CD4-positive, alpha-beta T cell treated with Interleukin-17A for 4 hours (primary cell): Measurements from ENCODE around the gene CHRNA5.
A peak's percentile ranks its signal among the peaks of the same experiment; 100 is the strongest.
"Not testable (repeated sequence)": the region's sequence is repeated elsewhere in the genome, so short reads cannot be mapped to it uniquely, and the experiment has no call there.

Experiments used
- DNase-seq: peaks from one replicate; pipeline ENCODE4 v3.0.0-alpha.2; 2020; ENCODE audit warnings: mixed read lengths

Gene CHRNA5

GRCh38 chr15:78565097-78565950 is at the start of gene CHRNA5:
Gene CHRNA5 (plus strand): TSS chr15:78565520. CDS start chr15:78565720, 200 bp downstream.
- DNase-seq, result peak; percentile 78

GRCh38 chr15:78520035-78520434 is 45.3 kb upstream of the CHRNA5 start:
- not testable (repeated sequence) for DNase-seq

GRCh38 chr15:78524230-78524629 is 41.1 kb upstream of the CHRNA5 start:
- DNase-seq, result no peak

- no peak for DNase-seq
Measured at GRCh38 chr15:78527325-78527724, 38.0 kb upstream of the CHRNA5 start.

GRCh38 chr15:78533331-78533730 is 32.0 kb upstream of the CHRNA5 start:
- no peak for DNase-seq

- no peak for DNase-seq
Measured at GRCh38 chr15:78536134-78536533, 29.2 kb upstream of the CHRNA5 start.

- no peak for DNase-seq
Measured at GRCh38 chr15:78537266-78537905, 27.9 kb upstream of the CHRNA5 start.

GRCh38 chr15:78538358-78538757 is 27.0 kb upstream of the CHRNA5 start:
- no peak for DNase-seq

GRCh38 chr15:78539464-78540140 is 25.7 kb upstream of the CHRNA5 start:
- not testable (repeated sequence) for DNase-seq

- DNase-seq, result peak; percentile 96
Measured at GRCh38 chr15:78540141-78540870, 25.0 kb upstream of the CHRNA5 start, which contains the start of gene PSMA4. Gene PSMA4 (plus strand): TSS chr15:78540444. CDS start chr15:78541928, 1,484 bp downstream.

- no peak for DNase-seq
Measured at GRCh38 chr15:78540871-78541743, 24.2 kb upstream of the CHRNA5 start.

- DNase-seq, result no peak
Measured at GRCh38 chr15:78541744-78542034, 23.6 kb upstream of the CHRNA5 start.

- no peak for DNase-seq
Measured at GRCh38 chr15:78542647-78543046, 22.7 kb upstream of the CHRNA5 start.

- DNase-seq, result no peak
Measured at GRCh38 chr15:78550194-78550593, 15.1 kb upstream of the CHRNA5 start.

GRCh38 chr15:78550815-78551214 is 14.5 kb upstream of the CHRNA5 start:
- no peak for DNase-seq

GRCh38 chr15:78551902-78552301 is 13.4 kb upstream of the CHRNA5 start:
- no peak for DNase-seq

GRCh38 chr15:78552597-78552996 is 12.7 kb upstream of the CHRNA5 start:
- DNase-seq, result no peak

- not testable (repeated sequence) for DNase-seq
Measured at GRCh38 chr15:78560201-78560600, 5.1 kb upstream of the CHRNA5 start.

GRCh38 chr15:78561490-78561889 is 3.8 kb upstream of the CHRNA5 start:
- DNase-seq, result no peak

- no peak for DNase-seq
Measured at GRCh38 chr15:78563092-78563491, 2.2 kb upstream of the CHRNA5 start.

GRCh38 chr15:78564743-78565096 is 600 bp upstream of the CHRNA5 start:
- no peak for DNase-seq
